Measurements from ENCODE around the gene SLC25A53.
A peak's percentile ranks its signal among the peaks of the same experiment; 100 is the strongest.

Gene SLC25A53

GRCh38 chrX:104156630-104157529 is at the start of gene SLC25A53:
Gene SLC25A53, minus strand, starts transcription at chrX:104157009. Its CDS starts 51,752 bp downstream, at chrX:104105257.
- Mint-ChIP-seq H3K9me3 (no peaks in the 10 kb centered on the region), H3K4me1 (peaks cover 20% of the 10 kb centered on the region), H3K36me3 (ENCODE audit: insufficient read depth) (peaks cover 13% of the 10 kb centered on the region), H3K4me3 (peak within 1 kb of the TSS; percentile 100), H3K27me3 (no peaks in the 10 kb centered on the region), H3K27ac (ENCODE audit: low read depth) (peak within 1 kb of the TSS; percentile 100)
- DNase-seq (ENCODE audit: low spot score in 2 of 2) (peak; percentile 48 to 70), ATAC-seq (replicated peaks; ENCODE audit: extremely low read depth, poor library complexity, severe bottlenecking) (peak; percentile 82)

GRCh38 chrX:104205548-104205947 is 48.7 kb upstream of the SLC25A53 start:
- no peaks in the 10 kb centered on the region for H3K36me3 Mint-ChIP-seq (ENCODE audit: insufficient read depth)
- no peak for ATAC-seq (replicated peaks; ENCODE audit: extremely low read depth, poor library complexity, severe bottlenecking)
- H3K27me3 Mint-ChIP-seq, result no peaks in the 10 kb centered on the region
- no peak for DNase-seq (ENCODE audit: low spot score in 2 of 2)
- no peaks in the 10 kb centered on the region for H3K9me3 Mint-ChIP-seq
- no peak overlapping the region for H3K4me3 Mint-ChIP-seq
- H3K27ac Mint-ChIP-seq (ENCODE audit: low read depth), result no peak overlapping the region
- no peaks in the 10 kb centered on the region for H3K4me1 Mint-ChIP-seq

- DNase-seq (ENCODE audit: low spot score in 2 of 2) (no peak), ATAC-seq (replicated peaks; ENCODE audit: extremely low read depth, poor library complexity, severe bottlenecking) (no peak)
- H3K27me3 Mint-ChIP-seq, result no peaks in the 10 kb centered on the region
- peaks cover 10% of the 10 kb centered on the region for H3K36me3 Mint-ChIP-seq (ENCODE audit: insufficient read depth)
- H3K4me1 Mint-ChIP-seq, result no peaks in the 10 kb centered on the region
- no peak overlapping the region for H3K4me3 Mint-ChIP-seq
- no peak overlapping the region for H3K27ac Mint-ChIP-seq (ENCODE audit: low read depth)
- H3K9me3 Mint-ChIP-seq, result no peaks in the 10 kb centered on the region
Observed at GRCh38 chrX:104195489-104196084, 38.8 kb upstream of the SLC25A53 start.

GRCh38 chrX:104195013-104195412 is 38.2 kb upstream of the SLC25A53 start:
- no peak for DNase-seq (ENCODE audit: low spot score in 2 of 2)
- no peak for ATAC-seq (replicated peaks; ENCODE audit: extremely low read depth, poor library complexity, severe bottlenecking)
- Mint-ChIP-seq H3K27ac (ENCODE audit: low read depth) (no peak overlapping the region), H3K4me1 (no peaks in the 10 kb centered on the region), H3K9me3 (no peaks in the 10 kb centered on the region), H3K27me3 (no peaks in the 10 kb centered on the region), H3K36me3 (ENCODE audit: insufficient read depth) (peaks cover 16% of the 10 kb centered on the region), H3K4me3 (no peak overlapping the region)

GRCh38 chrX:104193485-104193884 is 36.7 kb upstream of the SLC25A53 start:
- Mint-ChIP-seq H3K9me3 (no peaks in the 10 kb centered on the region), H3K27me3 (no peaks in the 10 kb centered on the region), H3K36me3 (ENCODE audit: insufficient read depth) (peaks cover 25% of the 10 kb centered on the region), H3K4me3 (no peak overlapping the region), H3K4me1 (no peaks in the 10 kb centered on the region), H3K27ac (ENCODE audit: low read depth) (no peak overlapping the region)
- no peak for DNase-seq (ENCODE audit: low spot score in 2 of 2)
- no peak for ATAC-seq (replicated peaks; ENCODE audit: extremely low read depth, poor library complexity, severe bottlenecking)

GRCh38 chrX:104189837-104190236 is 33.0 kb upstream of the SLC25A53 start:
- Mint-ChIP-seq H3K4me3 (no peak overlapping the region), H3K36me3 (ENCODE audit: insufficient read depth) (peaks cover 32% of the 10 kb centered on the region), H3K9me3 (no peaks in the 10 kb centered on the region), H3K4me1 (no peaks in the 10 kb centered on the region), H3K27ac (ENCODE audit: low read depth) (no peak overlapping the region), H3K27me3 (no peaks in the 10 kb centered on the region)
- no peak for ATAC-seq (replicated peaks; ENCODE audit: extremely low read depth, poor library complexity, severe bottlenecking)
- DNase-seq (ENCODE audit: low spot score in 2 of 2), result no peak

GRCh38 chrX:104187931-104188330 is 31.1 kb upstream of the SLC25A53 start:
- Mint-ChIP-seq H3K4me1 (peaks cover 8% of the 10 kb centered on the region), H3K36me3 (ENCODE audit: insufficient read depth) (peaks cover 35% of the 10 kb centered on the region), H3K9me3 (no peaks in the 10 kb centered on the region), H3K27me3 (no peaks in the 10 kb centered on the region), H3K27ac (ENCODE audit: low read depth) (no peak overlapping the region), H3K4me3 (no peak overlapping the region)
- DNase-seq (ENCODE audit: low spot score in 2 of 2) (no peak), ATAC-seq (replicated peaks; ENCODE audit: extremely low read depth, poor library complexity, severe bottlenecking) (no peak)

- Mint-ChIP-seq H3K4me3 (no peak overlapping the region), H3K9me3 (no peaks in the 10 kb centered on the region), H3K27me3 (no peaks in the 10 kb centered on the region), H3K36me3 (ENCODE audit: insufficient read depth) (peaks cover 23% of the 10 kb centered on the region), H3K4me1 (peaks cover 14% of the 10 kb centered on the region), H3K27ac (ENCODE audit: low read depth) (no peak overlapping the region)
- ATAC-seq (replicated peaks; ENCODE audit: extremely low read depth, poor library complexity, severe bottlenecking), result no peak
- no peak for DNase-seq (ENCODE audit: low spot score in 2 of 2)
Observed at GRCh38 chrX:104183685-104184084, 26.9 kb upstream of the SLC25A53 start.

- Mint-ChIP-seq H3K4me1 (peaks cover 23% of the 10 kb centered on the region), H3K36me3 (ENCODE audit: insufficient read depth) (peaks cover 13% of the 10 kb centered on the region), H3K9me3 (no peaks in the 10 kb centered on the region), H3K27me3 (no peaks in the 10 kb centered on the region), H3K27ac (ENCODE audit: low read depth) (no peak overlapping the region), H3K4me3 (no peak overlapping the region)
- ATAC-seq (replicated peaks; ENCODE audit: extremely low read depth, poor library complexity, severe bottlenecking) (no peak), DNase-seq (ENCODE audit: low spot score in 2 of 2) (no peak)
Observed at GRCh38 chrX:104173841-104174240, 17.0 kb upstream of the SLC25A53 start.

- Mint-ChIP-seq H3K4me1 (peaks cover 33% of the 10 kb centered on the region), H3K27ac (ENCODE audit: low read depth) (no peak overlapping the region)
Observed at GRCh38 chrX:104172788-104173187, 16.0 kb upstream of the SLC25A53 start.

GRCh38 chrX:104172121-104172520 is 15.3 kb upstream of the SLC25A53 start:
- ATAC-seq (replicated peaks; ENCODE audit: extremely low read depth, poor library complexity, severe bottlenecking), result no peak
- no peaks in the 10 kb centered on the region for H3K27me3 Mint-ChIP-seq
- H3K4me1 Mint-ChIP-seq, result peaks cover 37% of the 10 kb centered on the region
- no peak overlapping the region for H3K4me3 Mint-ChIP-seq
- H3K27ac Mint-ChIP-seq (ENCODE audit: low read depth), result no peak overlapping the region
- no peaks in the 10 kb centered on the region for H3K9me3 Mint-ChIP-seq
- peaks cover 12% of the 10 kb centered on the region for H3K36me3 Mint-ChIP-seq (ENCODE audit: insufficient read depth)
- no peak for DNase-seq (ENCODE audit: low spot score in 2 of 2)

More at GRCh38 chrX:104172788-104173187, 16.0 kb upstream of the SLC25A53 start:
- H3K9me3 Mint-ChIP-seq, result no peaks in the 10 kb centered on the region
- peaks cover 11% of the 10 kb centered on the region for H3K36me3 Mint-ChIP-seq (ENCODE audit: insufficient read depth)
- H3K27me3 Mint-ChIP-seq, result no peaks in the 10 kb centered on the region
- no peak overlapping the region for H3K4me3 Mint-ChIP-seq
- DNase-seq (ENCODE audit: low spot score in 2 of 2) (no peak), ATAC-seq (replicated peaks; ENCODE audit: extremely low read depth, poor library complexity, severe bottlenecking) (no peak)

GRCh38 chrX:104168127-104168526 is 11.3 kb upstream of the SLC25A53 start:
- peak overlapping the region; percentile 83 for H3K4me3 Mint-ChIP-seq

More at GRCh38 chrX:104168127-104168526, 11.3 kb upstream of the SLC25A53 start:
- Mint-ChIP-seq H3K9me3 (no peaks in the 10 kb centered on the region), H3K27me3 (no peaks in the 10 kb centered on the region), H3K27ac (ENCODE audit: low read depth) (peak overlapping the region; percentile 76), H3K4me1 (peaks cover 35% of the 10 kb centered on the region), H3K36me3 (ENCODE audit: insufficient read depth) (peaks cover 10% of the 10 kb centered on the region)
- DNase-seq (ENCODE audit: low spot score in 2 of 2), result no peak
- ATAC-seq (replicated peaks; ENCODE audit: extremely low read depth, poor library complexity, severe bottlenecking), result no peak

Measured in central memory CD8-positive, alpha-beta T cell (primary cell).